ENCODE measurements around the gene ST3GAL2. TPM values are rescaled to one million over a fixed set of nuclear protein-coding genes. Genes with fewer than 3 reads are reported as not detected.

ST3GAL2 gene
- total and polyA plus RNA-seq, 8 donors = 3.5 to 16.2 (median 4.6) TPM

DNA sequence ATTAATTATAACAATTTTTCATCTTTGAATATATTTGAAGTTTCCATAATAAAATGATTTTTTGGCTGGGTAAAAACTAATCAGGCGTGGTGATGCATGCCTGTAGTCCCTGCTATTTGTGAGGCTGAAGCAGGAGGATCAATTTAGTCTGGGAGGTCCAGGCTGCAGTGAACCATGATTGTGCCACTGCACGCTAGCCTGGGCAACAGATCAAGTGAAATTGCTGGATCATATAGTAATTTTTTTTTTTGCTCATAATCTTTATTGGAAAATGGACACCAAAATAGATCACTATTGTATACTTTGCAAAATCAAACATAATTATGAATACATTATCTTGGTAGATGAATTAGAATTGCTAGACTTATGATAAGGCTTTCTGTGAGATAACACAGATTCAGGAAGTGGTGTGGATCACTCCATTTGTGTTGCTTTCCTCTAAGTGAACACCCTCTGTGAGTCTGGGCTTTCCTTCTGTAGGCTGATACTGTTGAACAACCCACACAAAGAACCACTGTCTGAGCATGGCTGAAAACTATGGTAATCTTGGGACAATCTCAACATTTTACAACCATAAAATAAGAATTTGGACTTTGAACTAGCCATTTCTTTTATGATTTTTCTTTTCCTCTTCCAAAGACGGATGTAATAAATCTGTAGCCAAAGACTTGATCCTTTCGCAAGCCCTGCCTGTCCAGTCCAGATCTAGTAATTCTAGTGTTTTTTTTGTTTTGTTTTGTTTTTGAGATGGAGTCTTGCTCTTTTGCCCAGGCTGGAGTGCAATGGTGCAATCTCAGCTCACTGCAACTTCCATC lies 5.6 kb upstream of the ST3GAL2 start:
- ATAC-seq (peak; percentile 42 to 70 (median 62)), FAIRE-seq (peak; percentile 45), DNase-seq (no peak)
- WGBS, 2 donors = 56 to 68% methylated on average over 4 of the region's 4 CpGs
- Histone ChIP-seq H3K4me3 (no peak overlapping the region), H3K4me1 (peaks cover 0 to 4% (median 0%) of the 10 kb centered on the region in 3 donors), H3K27me3 (no peaks in the 10 kb centered on the region), H3K9me3 (no peaks in the 10 kb centered on the region), H3K36me3 (no peaks in the 10 kb centered on the region), H3K27ac (peak overlapping the region in 2 of 4 donors; percentile 53 to 57)
- TF ChIP-seq, protein P1, sequence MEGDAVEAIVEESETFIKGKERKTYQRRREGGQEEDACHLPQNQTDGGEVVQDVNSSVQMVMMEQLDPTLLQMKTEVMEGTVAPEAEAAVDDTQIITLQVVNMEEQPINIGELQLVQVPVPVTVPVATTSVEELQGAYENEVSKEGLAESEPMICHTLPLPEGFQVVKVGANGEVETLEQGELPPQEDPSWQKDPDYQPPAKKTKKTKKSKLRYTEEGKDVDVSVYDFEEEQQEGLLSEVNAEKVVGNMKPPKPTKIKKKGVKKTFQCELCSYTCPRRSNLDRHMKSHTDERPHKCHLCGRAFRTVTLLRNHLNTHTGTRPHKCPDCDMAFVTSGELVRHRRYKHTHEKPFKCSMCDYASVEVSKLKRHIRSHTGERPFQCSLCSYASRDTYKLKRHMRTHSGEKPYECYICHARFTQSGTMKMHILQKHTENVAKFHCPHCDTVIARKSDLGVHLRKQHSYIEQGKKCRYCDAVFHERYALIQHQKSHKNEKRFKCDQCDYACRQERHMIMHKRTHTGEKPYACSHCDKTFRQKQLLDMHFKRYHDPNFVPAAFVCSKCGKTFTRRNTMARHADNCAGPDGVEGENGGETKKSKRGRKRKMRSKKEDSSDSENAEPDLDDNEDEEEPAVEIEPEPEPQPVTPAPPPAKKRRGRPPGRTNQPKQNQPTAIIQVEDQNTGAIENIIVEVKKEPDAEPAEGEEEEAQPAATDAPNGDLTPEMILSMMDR (IDR thresholded peaks at IDR 0.05) = no peak
- intact Hi-C loops (cut with DNase I) = no loop called here

DNA sequence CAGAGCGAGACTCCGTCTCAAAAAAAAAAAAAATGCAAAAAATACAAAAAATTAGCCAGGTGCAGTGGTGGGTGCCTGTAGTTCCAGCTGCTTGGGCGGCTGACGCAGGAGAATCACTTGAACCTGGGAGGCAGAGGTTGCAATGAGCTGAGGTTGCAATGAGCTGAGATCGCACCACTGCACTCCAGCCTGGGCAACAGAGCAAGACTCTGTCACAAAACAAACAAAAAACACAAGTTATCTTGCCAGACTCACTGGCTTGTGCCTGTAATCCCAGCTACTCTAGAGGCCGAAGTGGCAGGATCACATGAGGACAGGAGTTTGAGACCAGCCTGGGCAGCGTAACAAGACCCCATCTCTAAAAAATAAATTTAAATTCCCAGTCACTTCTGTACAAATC lies 3.4 kb upstream of the ST3GAL2 start:
- Histone ChIP-seq H3K27me3 (no peaks in the 10 kb centered on the region), H3K4me1 (peaks cover 0 to 4% (median 0%) of the 10 kb centered on the region in 3 donors), H3K9me3 (no peaks in the 10 kb centered on the region), H3K36me3 (no peaks in the 10 kb centered on the region), H3K27ac (no peak overlapping the region), H3K4me3 (no peak overlapping the region)
- DNase-seq = no peak
- WGBS, 2 donors = 91 to 92% methylated on average over 6 to 7 of the region's 7 CpGs
- no peak for FAIRE-seq
- TF ChIP-seq, protein P1 (IDR thresholded peaks at IDR 0.05) = no peak
- intact Hi-C loops (cut with DNase I) = no loop called here
- ATAC-seq = no peak

DNA sequence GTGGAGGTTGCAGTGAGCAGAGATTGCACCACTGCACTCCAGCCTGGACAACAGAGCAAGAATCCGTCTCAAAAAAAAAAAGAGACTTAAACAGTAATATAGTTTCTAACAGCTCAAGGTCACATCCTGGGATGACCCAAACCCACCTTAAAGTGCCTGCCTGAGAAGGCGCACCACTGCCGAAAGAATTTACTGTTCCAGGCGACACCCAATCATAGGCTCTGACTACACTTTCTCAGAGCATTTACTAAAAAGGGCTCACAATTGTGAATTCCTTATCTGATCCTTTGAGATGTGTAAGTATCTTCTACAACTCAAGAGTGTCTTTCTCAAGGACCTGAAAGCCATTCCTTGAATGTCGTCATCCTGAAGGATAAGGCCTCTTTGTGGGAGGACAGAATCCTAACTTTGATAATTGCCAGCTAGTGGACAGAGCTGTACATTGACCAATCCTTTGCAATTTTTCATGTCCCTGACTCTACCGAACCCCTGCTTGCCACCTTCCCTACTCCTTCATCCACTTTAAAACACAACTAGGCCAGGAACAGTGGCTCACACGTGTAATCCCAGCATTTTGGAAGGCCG lies 2.6 kb upstream of the ST3GAL2 start:
- WGBS, 2 donors = 82 to 87% methylated on average over 8 of the region's 8 CpGs
- no peak overlapping the region for H3K4me3 ChIP-seq
- FAIRE-seq (no peak), DNase-seq (no peak), ATAC-seq (no peak)
- peaks cover 0 to 4% (median 0%) of the 10 kb centered on the region in 3 donors for H3K4me1 ChIP-seq
- intact Hi-C loops (cut with DNase I) = no loop called here
- H3K27me3 ChIP-seq = no peaks in the 10 kb centered on the region
- H3K27ac ChIP-seq = no peak overlapping the region
- no peaks in the 10 kb centered on the region for H3K9me3 ChIP-seq
- TF ChIP-seq, protein P1 (IDR thresholded peaks at IDR 0.05) = no peak
- no peaks in the 10 kb centered on the region for H3K36me3 ChIP-seq

DNA sequence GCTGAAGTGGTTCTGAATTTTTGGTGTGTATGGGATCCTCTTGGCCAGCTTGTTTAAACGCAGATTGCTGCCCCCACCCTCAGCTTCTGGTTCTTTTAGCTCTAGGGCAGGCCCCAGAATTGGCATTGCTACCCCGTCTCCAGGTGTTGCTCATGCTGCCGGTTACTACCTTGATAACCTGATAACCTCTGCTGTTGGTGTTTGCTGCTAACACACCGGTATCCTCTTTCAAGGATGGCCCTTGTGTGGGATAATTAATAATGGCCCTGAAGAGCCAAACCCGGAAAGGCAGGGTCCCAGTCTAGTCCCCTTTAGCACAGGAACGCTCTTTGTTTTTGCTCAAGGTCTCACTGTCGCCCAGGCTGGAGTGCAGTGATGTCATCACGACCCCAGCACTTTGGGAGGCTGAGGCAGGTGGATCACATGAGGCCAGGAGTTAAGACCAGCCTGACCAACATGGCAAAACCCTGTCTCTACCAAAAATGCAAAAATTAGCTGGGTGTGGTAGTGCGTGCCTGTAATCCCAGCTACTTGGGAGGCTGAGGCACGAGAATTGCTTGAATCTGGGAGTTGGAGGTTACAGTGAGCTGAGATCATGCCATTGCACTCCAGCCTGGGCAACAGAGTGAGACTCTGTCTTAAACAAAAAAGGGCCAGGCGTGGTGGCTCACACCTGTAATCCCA lies 1.3 kb upstream of the ST3GAL2 start:
- ATAC-seq (no peak), FAIRE-seq (no peak), DNase-seq (no peak)
- Histone ChIP-seq H3K36me3 (no peaks in the 10 kb centered on the region), H3K4me1 (peaks cover 0 to 4% (median 0%) of the 10 kb centered on the region in 3 donors), H3K4me3 (no peak overlapping the region), H3K27ac (no peak overlapping the region), H3K27me3 (no peaks in the 10 kb centered on the region), H3K9me3 (no peaks in the 10 kb centered on the region)
- 62 to 65% methylated on average over 11 of the region's 11 CpGs for WGBS, 2 donors
- intact Hi-C loops (cut with DNase I) = no loop called here
- TF ChIP-seq, protein P1 (IDR thresholded peaks at IDR 0.05) = no peak
